GM18873 (cell line): ENCODE measurements around the gene PTGDR2.

ENCODE experiments used
- ATAC-seq: cut with Tn5 transposase; IDR thresholded peaks from one replicate; pipeline ENCODE4 v1.9.1; 2021; ENCODE audit warnings: mild to moderate bottlenecking, moderate library complexity, moderate number of reproducible peaks; ENCODE audit not compliant: unreplicated experiment, low FRiP score

The PTGDR2 gene

DNA sequence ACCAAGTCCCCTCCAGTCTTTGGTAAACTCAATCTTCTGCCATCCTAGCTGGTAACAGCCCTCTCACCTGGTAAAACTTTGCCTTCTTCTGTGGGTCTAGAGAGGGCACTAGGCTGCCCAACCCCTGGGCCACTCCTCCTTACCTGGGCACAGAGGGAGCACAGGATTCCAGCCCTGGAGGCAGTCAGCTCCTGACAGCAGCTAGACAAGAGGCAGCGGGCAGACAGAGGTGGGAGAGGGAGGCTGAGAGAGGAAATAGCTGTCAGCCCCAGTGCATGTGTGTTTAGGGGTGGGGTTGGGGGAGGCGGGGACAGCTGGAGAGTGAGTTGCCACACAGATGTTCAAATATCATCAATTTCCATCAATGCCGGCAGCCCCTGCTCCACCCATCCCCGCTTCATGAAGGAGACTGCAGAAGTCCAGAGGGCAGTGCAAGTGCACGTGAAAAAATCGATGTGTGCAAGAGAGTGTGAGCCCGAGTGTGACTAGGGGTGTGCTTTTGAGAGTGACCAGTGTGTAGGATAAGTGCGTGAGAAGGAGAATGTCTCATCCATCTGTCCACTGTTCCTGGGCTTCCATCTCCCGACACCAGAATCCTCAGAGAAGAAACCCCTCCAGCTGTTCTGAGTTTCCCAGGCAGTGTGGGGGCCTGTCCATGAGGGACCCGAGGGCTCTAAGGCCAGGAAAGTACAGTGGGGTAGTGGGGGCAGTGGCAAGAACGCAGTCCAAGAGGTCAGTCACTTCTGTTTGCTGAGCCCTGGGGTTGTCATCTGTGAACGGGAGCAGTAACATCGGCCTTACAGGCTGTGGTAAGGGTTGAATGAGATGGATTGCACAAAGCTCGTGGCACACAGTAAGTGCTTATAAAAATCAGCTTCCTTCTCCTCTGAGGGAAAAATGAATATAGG is at the start of gene PTGDR2:
TSS of gene PTGDR2 (minus strand) at position 225 of the 908 bp plus-strand sequence. CDS start 2,228 bp downstream, outside the sequence.
- ATAC-seq: no peak

DNA sequence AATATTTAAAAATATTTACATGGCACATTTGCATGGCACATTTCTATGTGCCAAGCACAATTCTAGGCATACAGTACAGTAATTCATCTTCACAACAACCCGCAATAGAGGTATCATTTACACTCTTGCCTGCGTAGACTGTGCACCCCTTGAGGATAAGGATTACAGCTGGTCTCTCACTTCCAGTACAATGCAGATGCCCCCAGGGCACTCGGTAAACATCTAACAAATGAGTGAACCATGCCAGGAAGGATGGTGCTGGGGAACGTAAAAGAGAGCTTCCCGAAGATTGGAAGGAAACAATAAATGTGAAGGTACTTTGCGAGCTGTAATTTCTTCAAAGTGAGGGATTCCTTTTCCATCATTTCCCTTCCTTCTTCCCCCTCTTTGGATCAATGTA is 49.3 kb upstream of the PTGDR2 start:
- ATAC-seq: no peak

DNA sequence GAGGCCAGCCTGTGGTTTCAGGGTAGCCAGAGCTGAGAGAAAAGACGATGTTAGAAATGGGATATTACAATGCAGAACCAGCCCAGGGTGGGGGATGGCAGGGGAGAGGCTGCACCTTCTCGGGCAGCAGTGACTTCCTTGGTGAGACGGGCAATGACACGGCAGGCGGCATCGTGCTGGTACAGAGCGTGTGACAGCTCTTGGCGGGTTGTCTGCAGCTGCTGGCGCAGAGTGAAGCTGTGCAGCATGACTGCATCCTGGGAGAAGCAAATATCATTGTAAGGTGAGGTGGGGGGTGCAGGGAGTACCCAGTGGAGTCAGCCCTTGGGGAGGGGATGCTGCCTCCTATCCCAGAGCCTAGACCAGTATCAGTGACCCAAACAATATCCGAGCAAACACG is 46.9 kb upstream of the PTGDR2 start:
- no peak for ATAC-seq

DNA sequence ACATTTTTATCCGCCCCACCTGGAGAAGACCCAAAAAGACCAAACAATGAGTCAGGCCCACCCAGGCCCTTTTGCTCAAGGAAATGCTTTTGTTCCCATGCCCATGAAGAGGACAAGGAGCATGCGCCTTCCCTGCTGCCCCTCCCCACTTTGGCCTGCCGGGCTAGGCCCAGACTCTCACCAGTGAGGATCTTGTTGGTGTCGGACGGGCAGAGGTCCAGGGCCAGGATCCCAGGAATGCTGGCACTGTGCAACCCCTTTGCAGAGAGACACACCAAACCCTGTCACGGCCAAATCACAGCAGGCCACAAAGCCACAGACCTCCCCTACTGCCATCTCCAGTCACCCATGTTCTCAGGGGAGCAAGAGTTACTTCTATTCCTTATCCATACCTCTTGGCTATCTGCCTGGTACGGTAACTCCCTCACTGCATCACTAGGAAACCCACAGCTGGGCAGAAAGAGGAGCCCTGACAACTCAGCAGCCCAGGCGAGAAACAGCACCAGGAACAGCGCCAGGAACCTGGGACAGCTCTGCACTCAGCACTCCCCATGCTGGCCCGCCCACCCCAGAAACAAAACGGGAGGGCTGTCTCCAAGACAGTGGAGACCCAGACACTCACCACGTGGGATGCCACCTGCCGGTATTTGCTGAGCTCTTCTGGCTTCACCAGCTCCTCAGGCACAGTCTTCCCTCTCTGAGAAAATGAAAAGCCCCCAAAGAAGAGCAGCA is 45.1 kb upstream of the PTGDR2 start:
- no peak for ATAC-seq

DNA sequence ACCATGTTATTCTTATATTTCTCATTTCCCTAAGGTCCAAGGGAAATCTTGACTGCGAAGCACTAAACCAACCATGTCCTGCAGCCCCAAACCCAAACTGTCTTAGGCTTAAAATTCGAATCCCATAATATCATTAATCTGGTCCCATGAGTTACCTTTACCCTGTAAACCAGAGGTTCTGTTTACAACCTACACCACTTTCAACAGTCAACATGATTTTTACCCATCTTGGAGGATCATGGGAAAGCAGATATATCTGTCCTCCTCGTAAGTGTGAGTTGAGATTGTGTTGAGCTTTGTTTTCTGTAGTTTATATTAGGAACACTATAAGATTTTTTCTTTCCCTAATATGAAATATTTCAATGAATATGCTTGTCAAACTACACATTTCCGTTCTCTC is 44.2 kb upstream of the PTGDR2 start:
- ATAC-seq: no peak

DNA sequence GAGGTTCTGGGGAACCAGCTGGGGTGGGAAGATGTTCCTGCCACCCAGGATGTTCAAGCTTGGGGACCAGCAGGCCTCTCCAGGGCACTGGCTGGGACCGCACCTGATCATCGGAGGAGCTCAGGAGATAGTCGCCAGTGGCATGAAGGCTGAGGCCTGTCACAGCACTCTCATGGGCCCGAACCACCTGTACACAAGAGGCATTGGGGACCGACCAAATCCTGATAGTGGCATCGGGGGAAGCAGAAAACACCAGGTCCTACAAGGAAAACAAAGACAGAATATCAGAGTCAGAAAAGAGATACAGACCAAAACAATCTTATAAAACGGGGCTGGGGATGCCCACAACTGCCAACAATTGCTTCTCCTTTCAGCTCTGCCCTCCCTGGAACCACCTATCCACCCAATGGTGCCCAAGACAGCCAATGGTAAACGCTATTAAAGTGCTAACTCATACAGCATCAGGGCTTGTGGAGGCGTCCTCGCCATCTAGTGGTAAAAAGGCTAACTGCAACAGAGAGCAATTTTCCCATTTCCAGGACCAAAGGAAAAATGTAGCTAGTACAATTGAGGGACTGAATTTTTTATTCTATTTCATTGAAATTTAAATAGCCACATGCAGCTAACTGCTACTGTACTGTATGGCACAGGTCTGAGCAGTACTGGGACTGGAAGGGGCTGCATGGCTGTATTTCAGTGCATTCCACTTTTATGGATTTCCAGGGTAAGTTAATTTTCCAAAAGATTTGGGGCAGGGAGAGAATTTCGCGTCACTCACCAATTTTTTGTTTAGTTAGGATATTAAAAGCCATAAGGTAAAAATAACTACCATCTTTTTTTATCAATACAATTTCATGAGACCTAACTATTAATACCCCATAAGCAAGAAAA is 43.5 kb upstream of the PTGDR2 start:
- no peak for ATAC-seq

DNA sequence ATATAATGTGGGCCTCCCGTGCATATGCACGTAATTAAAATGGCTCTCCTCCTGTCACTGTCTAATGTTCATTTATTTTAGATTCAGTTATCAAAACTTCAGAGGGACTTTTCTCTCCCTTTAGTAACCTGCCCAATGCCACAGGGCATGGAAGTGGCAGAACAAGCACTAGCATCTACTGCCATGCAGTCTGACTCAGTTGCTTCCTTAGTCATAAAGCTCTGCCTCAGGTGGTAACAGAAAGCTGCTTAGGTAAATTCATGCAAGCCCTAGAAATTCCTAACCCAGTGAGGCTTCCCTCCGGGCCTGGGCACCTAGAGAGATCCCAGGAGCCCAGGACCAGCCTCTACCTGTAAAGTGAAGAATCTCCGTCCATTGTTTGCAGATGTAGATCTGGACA is 41.7 kb upstream of the PTGDR2 start:
- no peak for ATAC-seq

DNA sequence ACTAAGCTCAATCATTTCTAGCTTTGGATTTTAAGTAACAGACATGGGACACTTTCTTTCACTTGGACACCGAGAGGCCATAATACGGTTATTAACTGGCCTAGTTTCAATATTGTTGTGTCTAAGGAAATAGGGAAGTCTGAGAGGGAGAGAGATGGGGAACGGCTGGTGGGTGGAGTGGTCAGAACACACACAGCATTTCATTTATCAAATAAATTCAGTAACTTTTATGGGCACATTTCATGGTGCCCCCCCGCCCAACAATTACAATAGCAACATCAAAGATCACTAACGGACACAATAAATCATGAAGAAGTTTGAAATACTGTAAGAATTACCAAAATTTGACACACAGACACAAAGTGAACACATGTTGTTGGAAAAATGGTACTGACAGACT is 39.9 kb upstream of the PTGDR2 start:
- no peak for ATAC-seq

DNA sequence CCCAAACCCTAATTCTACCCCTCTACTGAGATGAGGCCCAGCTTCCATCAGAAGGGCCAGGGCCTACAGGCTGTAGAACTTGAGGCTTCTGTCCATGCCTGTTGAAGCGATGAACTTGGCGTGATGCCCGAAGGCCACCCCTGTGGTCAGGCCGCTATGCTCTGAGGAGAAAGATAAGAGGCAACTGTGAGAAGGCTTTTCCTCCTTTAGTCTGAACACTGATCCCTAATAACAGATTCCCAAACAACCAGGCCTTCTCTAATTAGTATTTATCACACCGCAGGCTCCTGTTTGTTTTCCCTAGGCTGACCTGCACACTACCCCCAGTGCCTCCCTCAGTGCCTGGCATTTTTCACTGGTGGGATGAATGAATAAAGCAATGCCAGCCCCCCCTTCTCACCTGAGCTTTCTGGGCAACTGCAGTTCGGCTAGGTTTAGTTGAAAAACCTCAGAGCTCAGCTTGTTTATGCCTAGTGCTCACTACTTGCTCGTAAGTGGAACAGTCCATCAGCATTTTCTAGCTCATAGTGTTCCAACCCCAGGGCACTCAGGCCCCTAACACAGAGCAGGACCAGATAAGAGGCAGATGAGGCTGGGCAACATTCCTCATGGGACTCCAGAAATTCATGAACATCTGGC is 35.5 kb upstream of the PTGDR2 start:
- ATAC-seq: no peak

DNA sequence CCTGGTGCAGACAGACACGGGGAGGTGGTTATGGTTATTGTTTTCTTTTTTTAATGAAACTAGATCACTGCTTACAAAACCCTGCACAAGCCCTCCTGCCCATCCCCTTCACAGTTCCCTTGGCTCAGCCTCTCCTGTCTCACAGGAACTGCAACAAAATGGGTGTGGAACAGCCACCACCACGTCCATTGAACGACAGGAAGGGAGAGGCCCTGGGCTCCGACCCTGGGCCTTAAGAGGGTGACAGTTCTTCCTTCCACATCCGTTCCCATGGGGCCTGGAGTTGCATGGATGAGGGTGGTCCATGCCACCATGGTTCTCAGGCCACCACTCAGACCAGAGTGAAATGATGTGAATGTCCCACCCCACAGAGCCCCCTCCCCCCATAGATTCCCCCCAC is 34.9 kb upstream of the PTGDR2 start:
- ATAC-seq: no peak

DNA sequence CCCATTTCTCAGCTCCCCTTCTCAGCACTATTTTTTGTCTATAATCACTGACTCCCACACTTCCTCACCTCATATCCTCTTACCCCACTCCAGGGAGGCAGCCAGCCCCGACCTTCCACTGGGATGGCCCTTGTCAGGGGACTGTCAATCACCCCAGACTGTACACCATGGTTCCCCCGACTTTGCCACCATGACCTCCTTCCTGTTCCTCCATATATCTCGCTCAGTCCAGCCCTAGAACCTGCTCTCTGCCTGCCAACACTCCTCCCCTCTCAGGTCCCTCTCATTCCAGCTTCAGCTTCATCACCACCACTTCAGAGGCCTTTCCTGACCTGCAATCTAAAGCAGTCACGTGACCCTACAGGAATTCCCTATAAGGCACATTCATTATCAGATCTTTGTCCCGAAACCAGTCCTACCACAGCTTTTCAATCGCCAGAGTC is 34.1 kb upstream of the PTGDR2 start:
- no peak for ATAC-seq

DNA sequence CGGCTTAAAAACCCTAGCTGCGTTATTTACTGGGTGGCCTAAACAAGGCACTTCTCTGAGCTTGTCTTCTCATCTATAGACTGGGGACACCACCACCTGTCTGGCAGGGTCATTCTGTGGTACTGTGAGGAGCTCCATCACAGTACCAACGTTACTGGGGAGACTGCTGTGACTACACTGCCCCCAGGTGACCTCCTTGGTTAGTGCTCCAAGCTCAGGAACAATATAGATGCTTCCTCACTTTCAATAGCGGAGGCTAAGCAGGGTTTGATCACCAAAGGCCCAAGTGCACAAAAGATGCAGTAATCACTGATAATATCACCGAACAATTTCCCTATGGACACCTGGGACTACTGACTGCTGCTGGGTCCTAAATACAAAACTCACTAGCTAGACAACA is 31.8 kb upstream of the PTGDR2 start:
- ATAC-seq: no peak

DNA sequence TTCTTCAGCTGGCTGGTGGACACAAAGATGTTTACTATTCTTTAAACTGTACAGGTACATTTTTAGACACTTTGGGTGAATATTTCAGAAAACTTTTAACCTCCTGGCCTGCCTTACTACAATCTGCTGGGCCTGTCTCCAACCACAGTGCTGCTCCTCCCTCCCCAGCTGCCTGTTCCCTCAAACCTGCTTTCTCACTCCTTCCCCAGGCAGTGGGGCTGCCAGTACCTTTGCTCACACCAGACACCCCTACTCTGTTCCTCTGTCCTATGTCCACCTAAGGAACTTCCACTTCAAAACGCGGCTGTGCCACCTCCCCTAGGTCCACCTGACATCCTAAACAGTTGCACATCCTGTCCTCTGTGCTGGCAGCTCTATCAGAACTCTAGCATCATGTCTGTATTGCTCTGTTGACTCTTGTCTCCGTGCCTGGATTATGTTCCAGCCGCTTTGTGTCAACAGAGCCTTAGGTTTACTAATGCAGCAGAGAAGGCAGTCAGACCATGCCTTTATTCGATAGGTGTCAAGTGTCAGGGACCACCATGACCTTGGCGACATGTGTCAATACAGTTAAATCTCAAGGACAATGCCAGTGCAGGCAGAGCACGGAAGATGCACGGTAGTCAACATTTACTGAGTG is 25.0 kb upstream of the PTGDR2 start:
- no peak for ATAC-seq

DNA sequence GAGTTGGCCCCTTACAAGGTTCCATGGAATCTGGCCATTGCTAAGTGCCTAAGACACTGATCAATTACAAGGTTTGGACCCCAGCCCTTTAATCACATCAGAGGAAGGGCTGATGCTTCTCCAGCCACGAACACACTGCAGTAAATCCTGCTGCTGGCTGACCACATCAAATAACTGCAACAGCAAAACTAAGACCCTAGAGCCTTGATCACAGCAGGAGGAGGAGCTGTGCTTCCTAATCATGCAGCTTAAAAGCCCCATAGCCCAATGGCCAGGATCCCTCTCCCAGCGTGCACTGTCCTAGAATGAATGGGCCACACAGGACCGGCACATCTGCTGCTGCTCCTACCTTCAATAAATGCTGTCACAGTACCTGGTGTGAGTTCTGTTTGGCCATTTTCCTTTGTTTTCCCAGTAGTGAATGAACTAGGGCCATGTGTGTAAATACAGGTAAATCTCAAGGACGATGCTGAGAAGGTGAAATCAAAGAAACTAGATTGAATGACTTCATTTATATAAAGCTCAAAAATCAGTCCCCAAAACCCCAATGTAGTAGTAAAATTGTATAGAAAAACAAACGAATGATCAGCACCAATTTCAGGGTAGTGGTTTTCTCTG is 24.3 kb upstream of the PTGDR2 start:
- no peak for ATAC-seq

DNA sequence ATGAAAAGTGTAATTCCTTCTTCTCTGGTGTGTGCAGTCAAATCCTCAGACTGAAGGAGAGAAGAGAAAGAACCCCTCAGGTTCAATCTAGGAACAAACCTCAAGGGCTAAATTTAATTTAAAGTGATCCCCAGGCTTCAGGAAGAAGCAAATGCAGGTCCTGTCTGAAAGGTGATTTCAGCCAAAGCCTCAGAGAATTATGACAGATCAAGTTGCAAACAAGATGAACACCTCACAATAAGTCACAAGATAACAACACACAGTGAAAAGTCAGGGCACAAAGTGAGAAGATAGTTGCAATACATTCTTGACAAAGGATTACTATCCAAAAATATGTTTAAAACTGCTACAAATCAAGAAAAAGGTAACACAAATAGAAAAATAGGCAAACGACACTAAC is 23.4 kb upstream of the PTGDR2 start:
- ATAC-seq: no peak

DNA sequence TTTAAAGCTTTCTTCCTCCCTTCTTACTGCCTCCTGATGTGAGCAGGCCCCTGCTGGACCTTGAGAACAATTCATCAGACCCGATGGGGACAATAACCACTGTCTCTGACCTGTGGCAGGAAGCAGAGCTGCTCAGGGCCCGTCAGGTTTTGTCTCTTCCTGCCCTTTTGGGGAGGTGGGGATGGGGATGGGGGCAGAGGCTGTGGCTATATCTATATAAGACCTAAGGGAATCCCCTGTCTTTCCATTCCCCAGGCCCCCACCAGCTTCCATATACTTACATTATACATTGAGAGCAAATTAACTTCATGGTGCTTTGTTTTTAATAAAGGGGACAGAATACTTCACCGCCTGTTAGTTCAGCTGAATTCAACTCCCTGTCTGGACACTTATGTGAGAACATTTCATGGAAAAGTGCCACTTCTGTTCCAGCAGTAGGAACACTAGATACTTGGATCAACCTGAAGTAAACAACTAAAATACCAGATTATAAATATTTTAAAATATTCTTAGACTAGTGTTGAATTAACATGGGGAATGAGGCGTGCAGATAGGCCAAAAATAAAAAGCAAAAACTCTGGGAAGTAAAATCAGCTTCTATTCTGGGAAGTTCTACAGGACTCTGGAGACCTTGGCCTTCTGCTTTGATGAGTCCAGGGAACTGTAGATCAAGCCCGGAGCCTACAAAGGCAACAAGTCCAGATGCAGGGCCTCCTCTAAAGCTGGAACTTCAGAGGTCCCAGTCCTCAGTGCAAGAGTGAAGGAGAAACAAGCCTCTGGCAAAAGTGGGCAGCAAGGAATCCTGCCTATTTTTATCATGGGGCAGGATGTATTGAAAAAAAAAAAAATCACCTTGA is 22.7 kb upstream of the PTGDR2 start:
- no peak for ATAC-seq

DNA sequence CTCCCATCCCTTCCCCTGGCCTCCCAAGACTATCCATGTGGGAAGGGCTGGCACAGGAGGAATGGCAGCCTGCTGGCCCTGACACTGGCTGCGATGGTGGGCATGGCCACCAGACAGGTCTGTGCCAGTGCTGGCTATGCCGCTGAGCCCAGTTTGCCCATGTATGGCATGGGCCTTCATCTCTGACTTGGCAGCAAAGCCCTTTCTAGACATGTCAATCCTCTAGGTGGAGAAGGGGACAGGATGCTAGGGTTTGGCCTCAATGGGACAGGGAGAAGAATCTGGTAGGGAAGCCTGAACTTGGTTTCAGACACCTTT is 20.4 kb upstream of the PTGDR2 start:
- no peak for ATAC-seq

DNA sequence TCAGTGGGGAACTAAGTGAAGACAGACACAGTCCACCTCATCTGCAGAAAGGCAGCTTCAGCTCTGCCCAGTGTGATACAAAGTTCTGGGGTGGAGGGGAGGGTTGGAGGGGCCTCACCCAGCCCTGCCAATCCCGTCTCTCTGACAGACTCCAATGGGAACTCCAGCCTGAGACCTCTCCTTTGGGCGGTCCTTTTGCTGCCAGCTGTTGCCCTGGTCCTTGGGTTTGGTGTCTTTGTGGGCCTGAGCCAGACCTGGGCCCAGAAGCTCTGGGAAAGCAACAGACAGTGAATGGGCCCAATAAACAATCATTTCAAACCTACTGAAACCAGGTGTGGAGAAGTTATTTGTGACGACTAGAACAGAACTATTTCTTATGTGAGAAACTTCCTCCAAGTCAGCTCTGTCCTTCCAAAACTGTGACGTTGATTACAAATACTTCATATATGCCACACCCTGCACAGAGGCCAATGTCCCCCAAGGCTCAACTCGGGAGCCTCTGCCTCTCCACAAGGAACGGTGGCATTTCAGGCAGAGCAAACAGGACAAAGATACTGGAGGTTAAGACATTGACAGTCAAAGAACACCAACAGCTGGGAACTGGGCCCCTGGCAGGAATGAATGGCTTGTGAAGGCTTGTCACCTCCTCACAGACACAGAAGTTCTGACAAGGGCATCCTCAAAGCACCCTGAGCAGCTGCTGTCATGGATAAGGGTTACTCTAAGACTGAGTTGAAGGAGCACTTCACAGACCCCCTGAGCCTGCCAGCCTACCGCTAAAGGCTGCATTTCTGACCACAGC is 19.8 kb upstream of the PTGDR2 start:
- no peak for ATAC-seq
